PC-3 (cell line): Measurements from ENCODE around the gene IFI6. TPM values are rescaled to one million over a fixed set of nuclear protein-coding genes. Genes with fewer than 3 reads are reported as not detected.

Experiments used
- ATAC-seq: fragments of 200-7000 bp; cut with Tn5 transposase; 2 replicates; pipeline ENCODE4 v1.9.1; 2020; ENCODE audit warnings: mild to moderate bottlenecking, moderate library complexity
- BruUV-seq: library from RNA; stranded (reverse); fragments of 400-500 nt; replicated peaks from 2 replicates; lab custom pipeline; 2021; lab: Mats Ljungman, UMichigan
- CTCF ChIA-PET: fragments of 300-600 bp; sonication (Branson Sonifier 250); formaldehyde crosslinking; loops from one replicate; lab custom pipeline; 2022; ENCODE audit warnings: antibody characterized with exemption; lab: Charles Lee
- POLR2A ChIA-PET: fragments of 300-600 bp; sonication (Branson Sonifier 250); formaldehyde crosslinking; loops from one replicate; lab custom pipeline; 2022; ENCODE audit warnings: antibody characterized with exemption; ENCODE audit not compliant: unreplicated experiment; lab: Charles Lee
- DNase-seq: peaks from one replicate; pipeline ENCODE4 v3.0.0-alpha.2; 2015
- H2AFZ ChIP-seq: fragments of 300-600 bp; sonication (generic); 2 replicates; pipeline ENCODE4 v1.6.0; 2016; ENCODE audit warnings: antibody characterized with exemption, low read length
- H3F3A ChIP-seq: fragments of 300-600 bp; sonication (generic); one replicate; pipeline ENCODE4 v1.6.0; 2017; ENCODE audit warnings: antibody characterized with exemption, low read length, control low read depth, mild to moderate bottlenecking; ENCODE audit not compliant: unreplicated experiment
- H3K27ac ChIP-seq: fragments of 300-600 bp; sonication (generic); 2 replicates; pipeline ENCODE4 v1.5.1; 2016; ENCODE audit warnings: mild to moderate bottlenecking, low read length
- H3K27me3 ChIP-seq: fragments of 300-600 bp; sonication (generic); 2 replicates; pipeline ENCODE4 v1.6.1; 2016; ENCODE audit warnings: low read length, mixed read lengths
- H3K36me3 ChIP-seq: fragments of 300-600 bp; sonication (generic); 2 replicates; pipeline ENCODE4 v1.6.1; 2016; ENCODE audit warnings: low read depth, mixed run types, low read length, mixed read lengths
- H3K4me1 ChIP-seq: fragments of 300-600 bp; sonication (generic); 2 replicates; pipeline ENCODE4 v1.5.1; 2016; ENCODE audit warnings: low read length; ENCODE audit not compliant: insufficient read depth
- H3K4me2 ChIP-seq: fragments of 300-600 bp; sonication (generic); 2 replicates; pipeline ENCODE4 v1.6.0; 2016; ENCODE audit warnings: low read length
- H3K4me3 ChIP-seq: fragments of 300-600 bp; sonication (generic); 2 replicates; pipeline ENCODE4 v1.5.1; 2016; ENCODE audit warnings: mild to moderate bottlenecking, low read length, mixed read lengths
- H3K79me2 ChIP-seq: fragments of 300-600 bp; sonication (generic); 2 replicates; pipeline ENCODE4 v1.6.1; 2017; ENCODE audit warnings: low read length, mixed read lengths
- H3K9ac ChIP-seq: fragments of 300-600 bp; sonication (generic); 2 replicates; pipeline ENCODE4 v1.6.0; 2016; ENCODE audit warnings: mild to moderate bottlenecking, low read length
- H3K9me2 ChIP-seq: fragments of 300-600 bp; sonication (generic); replicated peaks from 2 replicates; pipeline ENCODE4 v1.6.1; 2016; ENCODE audit warnings: mixed run types, low read length, mixed read lengths
- H3K9me3 ChIP-seq: fragments of 300-600 bp; sonication (generic); 2 replicates; pipeline ENCODE4 v1.6.1; 2016; ENCODE audit warnings: low read length, mixed read lengths
- H4K20me1 ChIP-seq: fragments of 300-600 bp; sonication (generic); 2 replicates; pipeline ENCODE4 v1.6.1; 2016; ENCODE audit warnings: low read length, mixed read lengths
- EZH2 ChIP-seq: fragments of 300-600 bp; sonication (generic); IDR thresholded peaks from one replicate; pipeline ENCODE4 v1.6.1; 2017; ENCODE audit warnings: antibody characterized with exemption, mild to moderate bottlenecking, low read length; ENCODE audit not compliant: unreplicated experiment
- EZH2phosphoT487 ChIP-seq: fragments of 300-600 bp; sonication (generic); IDR thresholded peaks from 2 replicates; pipeline ENCODE4 v1.6.1; 2018; ENCODE audit warnings: mild to moderate bottlenecking, antibody characterized with exemption, low read length, borderline replicate concordance
- intact Hi-C: fragments of 100-400 bp; cut with micrococcal nuclease; formaldehyde crosslinking; loops from 2 replicates; pipeline ENCODE4 v1.9.0; 2023
- total RNA-seq: library from RNA; depleted of rRNA; stranded (reverse); fragments of >200 nt; gene quantifications from 2 replicates; pipeline ENCODE4 v1.2.3, GENCODE V29; 2014
- TF ChIP-seq, protein P1 (sequence below): fragments of 300-600 bp; sonication (generic); conservative IDR thresholded peaks from 2 replicates; pipeline ENCODE4 v1.5.1; 2017; ENCODE audit warnings: antibody characterized with exemption, low read depth, mild to moderate bottlenecking, low read length

IFI6 gene
- total RNA-seq, 1 experiment from 2014 or later = 16.5 TPM

DNA sequence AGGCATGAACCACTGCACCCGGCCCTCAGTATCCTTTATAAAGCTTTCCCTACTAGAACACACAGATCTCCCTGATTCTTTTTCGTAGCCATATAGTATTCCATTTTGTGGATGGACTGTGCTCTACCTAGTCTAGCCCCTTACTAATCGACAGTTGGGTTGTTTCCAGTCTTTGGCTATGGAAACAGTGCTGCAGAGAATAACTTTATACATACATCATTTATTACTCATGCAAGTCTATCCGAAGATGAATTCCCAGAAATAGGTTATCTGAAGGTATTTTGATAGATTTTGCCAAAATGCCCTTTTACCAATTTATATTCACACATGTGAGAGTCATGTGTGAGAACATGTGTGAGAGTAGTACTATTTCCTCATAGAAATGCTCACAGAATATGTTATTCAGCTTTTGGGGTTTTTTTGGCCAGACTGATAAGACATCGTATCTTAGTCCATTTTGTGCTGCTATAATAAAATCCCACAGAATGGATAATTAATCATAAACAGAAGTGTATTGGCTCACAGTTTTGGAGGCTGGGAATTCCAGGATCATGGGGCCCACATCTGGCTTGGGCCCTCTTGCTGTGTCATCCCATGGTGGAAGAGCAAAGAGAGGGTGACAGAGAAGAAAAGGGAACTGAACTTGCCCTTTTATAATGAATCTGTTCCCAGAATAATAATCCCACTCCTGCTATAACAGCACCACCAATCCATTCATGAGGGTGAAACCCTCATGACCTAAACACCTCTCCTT is 19.7 kb downstream of the IFI6 start:
- Histone ChIP-seq H2AFZ (no peak overlapping the region), H3K27me3 (no peaks in the 10 kb centered on the region), H3K9me3 (no peaks in the 10 kb centered on the region), H3K9me2 (no peaks in the 10 kb centered on the region), H3K9ac (no peak overlapping the region), H3K79me2 (no peaks in the 10 kb centered on the region), H3K4me1 (peaks cover 8% of the 10 kb centered on the region), H4K20me1 (no peaks in the 10 kb centered on the region), H3K4me2 (no peak overlapping the region), H3F3A (no peaks in the 10 kb centered on the region), H3K36me3 (no peaks in the 10 kb centered on the region), H3K27ac (no peak overlapping the region), H3K4me3 (no peak overlapping the region)
- no peak for TF ChIP-seq EZH2
- TF ChIP-seq, protein P1, sequence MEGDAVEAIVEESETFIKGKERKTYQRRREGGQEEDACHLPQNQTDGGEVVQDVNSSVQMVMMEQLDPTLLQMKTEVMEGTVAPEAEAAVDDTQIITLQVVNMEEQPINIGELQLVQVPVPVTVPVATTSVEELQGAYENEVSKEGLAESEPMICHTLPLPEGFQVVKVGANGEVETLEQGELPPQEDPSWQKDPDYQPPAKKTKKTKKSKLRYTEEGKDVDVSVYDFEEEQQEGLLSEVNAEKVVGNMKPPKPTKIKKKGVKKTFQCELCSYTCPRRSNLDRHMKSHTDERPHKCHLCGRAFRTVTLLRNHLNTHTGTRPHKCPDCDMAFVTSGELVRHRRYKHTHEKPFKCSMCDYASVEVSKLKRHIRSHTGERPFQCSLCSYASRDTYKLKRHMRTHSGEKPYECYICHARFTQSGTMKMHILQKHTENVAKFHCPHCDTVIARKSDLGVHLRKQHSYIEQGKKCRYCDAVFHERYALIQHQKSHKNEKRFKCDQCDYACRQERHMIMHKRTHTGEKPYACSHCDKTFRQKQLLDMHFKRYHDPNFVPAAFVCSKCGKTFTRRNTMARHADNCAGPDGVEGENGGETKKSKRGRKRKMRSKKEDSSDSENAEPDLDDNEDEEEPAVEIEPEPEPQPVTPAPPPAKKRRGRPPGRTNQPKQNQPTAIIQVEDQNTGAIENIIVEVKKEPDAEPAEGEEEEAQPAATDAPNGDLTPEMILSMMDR = no peak
- TF ChIP-seq EZH2phosphoT487 = no peak
- ChIA-PET POLR2A (no interaction called here), CTCF (no interaction called here)
- intact Hi-C loops = no loop called here
- no peak for ATAC-seq
- DNase-seq = no peak
- no TSS peak for BruUV-seq

- DNase-seq (peak; percentile 44), ATAC-seq (peak; percentile 57)
- no peaks in the 10 kb centered on the region for H3K27me3 ChIP-seq
- H3K4me3 ChIP-seq = no peak overlapping the region
- no peak overlapping the region for H3K9ac ChIP-seq
- BruUV-seq = no TSS peak
- no peaks in the 10 kb centered on the region for H3K9me3 ChIP-seq
- H3K79me2 ChIP-seq = no peaks in the 10 kb centered on the region
- POLR2A ChIA-PET = no interaction called here
- H3K36me3 ChIP-seq = no peaks in the 10 kb centered on the region
- CTCF ChIA-PET = no interaction called here
- TF ChIP-seq EZH2 (no peak), EZH2phosphoT487 (no peak)
- TF ChIP-seq, protein P1 = no peak
- H3K27ac ChIP-seq = no peak overlapping the region
- no peaks in the 10 kb centered on the region for H3K9me2 ChIP-seq
- H3F3A ChIP-seq = no peaks in the 10 kb centered on the region
- H4K20me1 ChIP-seq = no peaks in the 10 kb centered on the region
- 0 out of 2 replicates have a peak overlapping the region, but pooled peaks have one; percentile 21 for H3K4me2 ChIP-seq
- peak overlapping the region; percentile 51 for H2AFZ ChIP-seq
- peaks cover 8% of the 10 kb centered on the region for H3K4me1 ChIP-seq
- intact Hi-C loops = no loop called here
Measured at GRCh38 chr1:27650539-27651175, 21.3 kb downstream of the IFI6 start.

GRCh38 chr1:27650171-27650538 is 21.8 kb downstream of the IFI6 start:
- H3K27ac ChIP-seq = no peak overlapping the region
- ATAC-seq (no peak), DNase-seq (no peak)
- ChIA-PET CTCF (no interaction called here), POLR2A (no interaction called here)
- no peaks in the 10 kb centered on the region for H3F3A ChIP-seq
- no peaks in the 10 kb centered on the region for H3K27me3 ChIP-seq
- no peaks in the 10 kb centered on the region for H3K9me2 ChIP-seq
- no peaks in the 10 kb centered on the region for H4K20me1 ChIP-seq
- H2AFZ ChIP-seq = peak overlapping the region; percentile 51; the same call in 1 of the 2 replicates
- H3K4me2 ChIP-seq = no peak overlapping the region
- no peaks in the 10 kb centered on the region for H3K36me3 ChIP-seq
- H3K4me1 ChIP-seq = peaks cover 8% of the 10 kb centered on the region
- H3K9me3 ChIP-seq = no peaks in the 10 kb centered on the region
- no peak overlapping the region for H3K4me3 ChIP-seq
- intact Hi-C loops = no loop called here
- BruUV-seq = no TSS peak
- H3K79me2 ChIP-seq = no peaks in the 10 kb centered on the region
- TF ChIP-seq EZH2 = no peak
- no peak for TF ChIP-seq EZH2phosphoT487
- H3K9ac ChIP-seq = no peak overlapping the region
